ENCODE data around the gene PTPRG. TPM values are rescaled to one million over a fixed set of nuclear protein-coding genes. Genes with fewer than 3 reads are reported as not detected.

Gene PTPRG
- total RNA-seq, 1 experiment from 2014 or later = 69.3 TPM

- no peaks in the 10 kb centered on the region for H3K79me1 ChIP-seq (ENCODE audit: insufficient read depth, low read depth, low read length, poor library complexity, severe bottlenecking)
- Mint-ChIP-seq H3K27ac (no peak overlapping the region), H3K4me1 (peaks cover 17 to 19% of the 10 kb centered on the region in 2 experiments), H3K9me3 (no peaks in the 10 kb centered on the region), H3K27me3 (ENCODE audit: low read depth) (no peaks in the 10 kb centered on the region), H3K4me3 (no peak overlapping the region), H3K36me3 (ENCODE audit: insufficient read depth in 1 of 3, low read depth in 3 of 3) (peaks cover 6 to 17% (median 7%) of the 10 kb centered on the region in 3 experiments; a peak in 5 of 7 replicates)
- no peak for TF ChIP-seq CTCF (conservative IDR thresholded peaks at IDR 0.05)
- no peaks in the 10 kb centered on the region for H3K9me3 ChIP-seq (ENCODE audit: control insufficient read depth, low read depth, low read length)
- H2AFZ ChIP-seq (ENCODE audit: low read length) = no peak overlapping the region
- H3K23ac ChIP-seq (ENCODE audit: insufficient read length, low read depth, low read length) = no peak overlapping the region
- no peak overlapping the region for H2BK120ac ChIP-seq (ENCODE audit: low read depth, low read length, poor library complexity, severe bottlenecking)
- no peak overlapping the region for H3K4me2 ChIP-seq (ENCODE audit: insufficient read depth, insufficient read length, low read length)
- no peaks in the 10 kb centered on the region for H3K23me2 ChIP-seq (ENCODE audit: insufficient read length, low read depth, low read length, poor library complexity, severe bottlenecking)
- H4K91ac ChIP-seq (ENCODE audit: insufficient read length, low read depth, low read length) = no peak overlapping the region
- no peak overlapping the region for H2AK5ac ChIP-seq (ENCODE audit: insufficient read length, low read length)
- no peak overlapping the region for H2BK15ac ChIP-seq (ENCODE audit: low read depth, low read length)
- no peak overlapping the region for H3T11ph ChIP-seq (ENCODE audit: low read length)
- H3K79me2 ChIP-seq (ENCODE audit: insufficient read depth, low read length) = 0 out of 2 replicates have a peak, but pooled peaks cover 3% of the 10 kb centered on the region
- no peak overlapping the region for H2BK20ac ChIP-seq (ENCODE audit: low read depth, low read length, poor library complexity, severe bottlenecking)
- peaks cover 2% of the 10 kb centered on the region; the same call in 1 of the 2 replicates for H3K4me1 ChIP-seq (ENCODE audit: insufficient read depth, low read length)
- WGBS (ENCODE audit: extremely low coverage, insufficient read length, low lambda C conversion rate) = no CpG with 5 or more reads among the region's 6 CpGs
- H2BK12ac ChIP-seq (ENCODE audit: insufficient read length, low read depth, low read length) = no peak overlapping the region
- no peak overlapping the region for H2BK5ac ChIP-seq (ENCODE audit: insufficient read length, low read length)
- H3K9ac ChIP-seq (ENCODE audit: extremely low read depth, insufficient read length, low read length) = no peak overlapping the region
- no peak overlapping the region for H3K27ac ChIP-seq (ENCODE audit: insufficient read length, low read depth, low read length)
- H4K8ac ChIP-seq (replicated peaks; ENCODE audit: insufficient read length, low read depth, low read length) = no peak overlapping the region
- H3K27me3 ChIP-seq (ENCODE audit: insufficient read depth, low read length) = no peaks in the 10 kb centered on the region
- no peaks in the 10 kb centered on the region for H4K20me1 ChIP-seq (ENCODE audit: control insufficient read depth, insufficient read depth, insufficient read length)
- no peak overlapping the region for H3K18ac ChIP-seq (ENCODE audit: insufficient read length, low read depth, low read length)
- no peak overlapping the region for H3K14ac ChIP-seq (ENCODE audit: insufficient read depth, low read length)
- no peak for DNase-seq
- H4K5ac ChIP-seq (ENCODE audit: insufficient read length, low read depth, low read length) = no peak overlapping the region
- no peak overlapping the region for H3K56ac ChIP-seq (ENCODE audit: insufficient read length, low read depth, low read length)
- no peak overlapping the region for H3K4ac ChIP-seq (ENCODE audit: low read depth, low read length)
These were observed 582.6 kb downstream of the PTPRG start for GRCh38 chr3:62143843-62144450.
